Measurements from ENCODE around the gene CPT2.
"Not testable (repeated sequence)": the region's sequence is repeated elsewhere in the genome, so short reads cannot be mapped to it uniquely, and the experiment has no call there.

Gene CPT2

DNA sequence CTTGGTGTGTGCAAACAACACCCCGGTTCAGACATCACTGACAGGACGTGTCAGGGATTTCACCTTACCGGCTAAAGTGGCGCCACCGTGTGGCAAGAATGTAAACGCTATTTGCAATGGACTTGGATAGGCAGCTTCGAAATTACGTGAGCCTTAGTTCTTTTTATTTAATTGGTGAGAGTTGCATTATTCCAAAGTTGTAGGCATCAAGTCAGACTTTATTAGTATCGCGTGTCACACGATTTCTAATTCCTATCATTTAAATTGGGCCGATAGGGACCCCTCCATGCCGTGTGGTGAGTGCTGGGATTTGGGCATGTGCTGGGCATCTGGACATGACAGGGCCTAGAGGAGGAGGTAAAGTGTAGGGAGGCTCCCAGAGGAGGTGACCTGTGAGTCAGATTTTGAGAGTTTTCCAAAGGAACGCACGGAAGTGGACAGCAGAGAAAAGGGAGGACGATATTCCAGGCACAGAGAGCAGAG lies 14.5 kb upstream of the CPT2 start:
- DNase-seq (ENCODE audit: low spot score), result peak; percentile 85

DNA sequence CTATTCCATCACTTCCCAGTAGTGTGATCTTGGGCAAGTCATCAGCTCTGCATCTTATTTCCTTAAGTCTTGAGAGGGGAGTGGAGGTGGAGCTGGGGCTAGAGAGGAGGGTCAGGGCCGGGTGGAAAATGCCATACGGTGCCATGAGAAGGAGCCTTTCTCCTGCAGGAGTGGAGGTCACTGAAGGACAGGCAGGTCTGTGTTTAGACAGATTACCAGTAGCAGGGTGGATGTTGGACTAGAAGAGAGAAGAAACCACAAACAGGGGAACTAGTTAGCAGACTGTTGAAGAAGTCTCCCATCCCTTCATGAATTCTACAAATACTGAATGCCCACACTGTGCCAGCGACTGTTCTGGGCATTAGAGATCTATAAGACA lies 13.9 kb upstream of the CPT2 start:
- DNase-seq (ENCODE audit: low spot score), result no peak

- DNase-seq (ENCODE audit: low spot score), result no peak
Observed at GRCh38 chr1:53183095-53183990, 13.3 kb upstream of the CPT2 start.

DNA sequence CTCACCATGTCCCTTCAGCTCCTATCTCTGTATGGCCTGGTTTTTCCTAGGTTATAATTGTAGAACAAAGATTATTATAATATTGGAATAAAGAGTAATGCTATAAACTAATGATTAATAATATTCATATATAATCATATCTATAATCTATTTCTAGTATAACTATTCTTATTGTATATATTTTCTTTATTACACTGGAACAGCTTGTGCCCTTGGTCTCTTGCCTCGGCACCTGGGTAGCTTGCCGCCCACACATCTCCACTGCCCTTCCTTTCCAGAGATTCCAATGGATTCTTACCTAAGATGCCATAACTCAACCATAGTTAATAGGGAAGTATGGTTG lies 10.7 kb upstream of the CPT2 start:
- not testable (repeated sequence) for DNase-seq (ENCODE audit: low spot score)

- no peak for DNase-seq (ENCODE audit: low spot score)
Observed at GRCh38 chr1:53186533-53186932, 10.1 kb upstream of the CPT2 start.

DNA sequence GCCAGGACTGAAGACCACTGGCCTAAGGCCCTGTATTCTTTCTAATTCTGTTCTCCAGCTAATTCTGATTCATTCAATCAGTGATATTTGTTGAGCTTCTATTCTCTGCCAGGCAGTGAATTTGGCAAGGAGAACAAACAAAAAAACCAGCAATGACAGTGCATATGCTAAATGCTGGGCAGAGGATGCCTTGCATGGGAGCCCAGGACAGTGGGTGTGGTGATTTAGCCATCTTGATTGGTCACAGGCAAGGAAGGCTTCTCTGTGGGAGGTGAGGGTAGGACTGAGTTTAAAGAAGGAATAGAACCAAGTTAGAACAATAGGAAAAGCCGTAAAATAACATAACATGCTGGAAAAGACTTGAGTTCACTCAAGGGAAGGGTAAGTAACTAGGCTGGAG lies 9.2 kb upstream of the CPT2 start:
- no peak for DNase-seq (ENCODE audit: low spot score)

DNA sequence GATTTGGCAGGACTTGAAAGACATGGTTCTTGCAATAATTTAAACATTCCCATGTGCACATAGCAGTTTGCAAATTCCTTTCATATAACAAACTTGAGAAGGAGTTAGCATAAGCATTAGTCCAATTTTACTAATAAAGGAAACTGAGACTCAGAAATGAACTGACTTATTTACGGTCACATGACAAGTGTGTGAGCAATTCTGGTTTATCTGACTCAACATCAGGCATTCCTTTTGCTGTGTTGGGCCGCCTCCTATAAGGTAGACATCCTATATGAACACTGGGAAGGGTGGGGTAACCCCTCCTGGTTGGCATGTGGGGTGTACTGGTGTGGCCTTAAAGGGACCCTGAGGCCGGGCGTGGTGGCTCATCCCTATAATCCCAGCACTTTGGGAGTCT lies 8.5 kb upstream of the CPT2 start:
- no peak for DNase-seq (ENCODE audit: low spot score)

- no peak for DNase-seq (ENCODE audit: low spot score)
Observed at GRCh38 chr1:53189061-53189460, 7.6 kb upstream of the CPT2 start.

DNA sequence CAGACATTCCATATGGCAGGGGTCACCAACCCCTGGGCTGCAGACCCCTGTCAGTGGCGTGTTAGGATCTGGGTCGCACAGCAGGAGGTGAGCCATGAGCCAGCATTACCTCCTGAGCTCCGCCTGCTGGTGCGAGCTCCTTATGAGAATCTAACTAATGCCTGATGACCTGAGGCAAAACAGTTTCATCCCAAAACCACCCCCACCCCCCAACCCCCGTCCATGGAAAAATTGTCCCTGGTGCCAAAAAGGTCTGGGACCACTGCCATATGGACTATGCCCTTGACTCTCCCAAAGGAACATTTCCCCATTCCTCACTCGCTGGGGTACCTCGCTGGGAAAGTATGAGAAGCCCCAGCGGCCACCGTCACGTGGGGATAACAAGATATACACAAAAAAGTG lies 6.4 kb upstream of the CPT2 start:
- DNase-seq (ENCODE audit: low spot score), result no peak

DNA sequence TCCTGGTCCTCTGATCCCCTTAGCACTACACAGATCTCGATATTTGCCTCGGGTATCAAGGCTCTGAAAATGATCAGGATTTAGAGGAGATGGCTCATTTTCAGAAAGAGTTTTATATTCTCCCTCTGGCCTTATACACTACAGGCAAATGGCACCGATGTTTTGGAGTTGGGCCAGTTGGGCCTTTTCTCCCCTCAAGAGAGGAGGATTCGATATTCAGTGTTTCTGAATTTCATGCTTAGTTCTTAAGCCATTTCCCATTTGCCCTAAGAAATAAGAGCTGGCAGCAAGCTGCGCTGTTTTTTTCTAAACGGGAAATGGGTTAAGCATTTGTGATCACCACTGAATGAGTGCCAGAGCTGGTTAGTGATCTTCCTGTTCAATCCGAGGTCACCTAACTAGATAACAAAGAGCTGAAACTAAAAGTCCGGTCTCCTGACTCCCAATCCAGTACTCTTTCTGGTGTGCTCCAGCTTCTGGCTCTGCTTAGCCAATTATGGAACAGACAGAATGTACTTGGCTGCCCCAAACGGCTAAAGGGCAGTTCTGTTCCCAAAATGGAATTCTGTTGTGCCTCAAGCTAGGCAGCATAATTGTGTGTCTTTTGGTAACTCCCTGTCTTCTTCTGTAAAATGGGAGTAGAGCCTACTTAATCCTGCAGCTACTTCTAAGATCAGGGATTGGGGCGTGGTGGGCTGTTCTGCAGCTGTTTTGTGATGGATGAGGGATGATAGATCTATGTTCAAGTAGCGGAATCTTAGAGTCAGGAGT lies 1.2 kb upstream of the CPT2 start:
- DNase-seq (ENCODE audit: low spot score), result no peak

DNA sequence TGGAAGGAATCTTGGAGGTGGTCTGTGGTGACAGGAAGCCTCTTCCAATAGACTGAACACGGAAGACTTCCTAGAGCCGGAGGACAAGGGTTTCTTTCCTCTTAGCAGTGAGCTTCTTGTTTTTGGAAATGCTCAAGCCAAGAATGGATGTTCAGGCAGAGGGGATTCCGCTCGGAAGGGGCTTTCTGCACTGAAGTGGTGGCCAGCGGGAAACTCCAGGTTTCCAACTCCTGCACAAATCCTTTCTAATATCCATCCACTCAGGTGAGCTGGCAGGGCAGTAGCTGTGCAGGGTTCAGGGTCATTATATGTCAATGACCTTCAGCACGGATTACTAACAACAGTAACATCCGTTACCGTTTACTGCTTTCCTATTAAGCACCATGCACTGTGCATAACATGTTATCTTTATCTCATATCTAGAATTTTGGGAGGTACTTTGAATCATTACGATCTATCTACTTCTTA lies 573 bp upstream of the CPT2 start:
- peak; percentile 15 for DNase-seq (ENCODE audit: low spot score)

- DNase-seq (ENCODE audit: low spot score), result no peak
Observed at GRCh38 chr1:53197291-53198200, 922 bp downstream of the CPT2 start.

- no peak for DNase-seq (ENCODE audit: low spot score)
Observed at GRCh38 chr1:53198241-53198651, 1.6 kb downstream of the CPT2 start.

GRCh38 chr1:53203466-53203865 lies 6.8 kb downstream of the CPT2 start:
- DNase-seq (ENCODE audit: low spot score), result no peak

DNA sequence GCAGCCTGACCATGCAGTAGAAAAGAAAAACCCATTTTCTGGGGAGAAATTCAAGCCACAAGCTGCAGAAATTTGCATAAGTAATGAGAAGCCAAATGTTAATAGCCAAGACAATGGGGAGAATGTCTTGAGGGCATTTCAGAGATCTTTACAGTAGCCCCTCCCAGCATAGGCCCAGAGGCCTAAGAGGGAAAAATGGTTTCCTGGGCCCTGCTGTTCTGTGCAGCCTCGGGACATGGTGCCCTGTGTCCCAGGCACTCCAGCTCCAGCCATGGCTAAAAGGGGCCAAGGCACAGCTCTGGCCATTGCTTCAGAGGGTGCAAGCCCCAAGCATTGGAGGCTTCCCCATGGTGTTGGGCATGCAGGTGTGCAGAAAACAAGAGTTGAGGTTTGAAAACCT lies 8.9 kb downstream of the CPT2 start:
- DNase-seq (ENCODE audit: low spot score), result not testable (repeated sequence)

GRCh38 chr1:53206083-53206685 lies 9.6 kb downstream of the CPT2 start:
- DNase-seq (ENCODE audit: low spot score), result peak; percentile 16

DNA sequence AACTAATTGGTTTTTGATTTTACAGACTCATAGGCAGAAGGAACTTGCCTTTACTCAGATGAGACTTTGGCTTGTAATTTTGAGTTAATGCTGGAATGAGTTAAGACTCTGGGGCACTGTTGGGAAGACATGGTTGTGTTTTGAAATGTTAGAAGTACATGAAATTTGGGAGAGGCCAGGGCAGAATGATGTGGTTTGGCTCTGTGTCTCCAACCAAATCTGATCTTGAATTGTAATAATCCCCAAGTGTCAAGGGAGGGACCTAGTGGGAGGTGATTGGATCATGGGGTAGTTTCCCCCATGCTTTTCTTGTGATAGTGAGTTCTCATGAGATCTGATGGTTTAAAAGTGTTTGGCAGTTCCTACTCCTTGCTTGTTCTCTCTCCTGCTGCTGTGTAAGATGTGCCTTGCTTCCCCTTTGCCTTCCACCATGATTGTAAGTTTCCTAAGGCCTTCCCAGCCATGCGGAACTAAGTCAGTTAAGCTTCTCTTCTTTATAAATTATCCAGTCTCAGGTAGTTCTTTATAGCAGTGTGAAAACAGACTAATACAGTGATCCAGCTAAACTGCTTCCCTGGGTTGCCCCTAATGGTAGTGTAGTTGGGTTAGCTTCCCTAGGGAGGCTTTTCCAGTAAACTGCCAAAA lies 10.2 kb downstream of the CPT2 start:
- no peak for DNase-seq (ENCODE audit: low spot score)

GRCh38 chr1:53207726-53208125 lies 11.1 kb downstream of the CPT2 start:
- no peak for DNase-seq (ENCODE audit: low spot score)

- DNase-seq (ENCODE audit: low spot score), result no peak
Observed at GRCh38 chr1:53210352-53210751, 13.7 kb downstream of the CPT2 start.

DNA sequence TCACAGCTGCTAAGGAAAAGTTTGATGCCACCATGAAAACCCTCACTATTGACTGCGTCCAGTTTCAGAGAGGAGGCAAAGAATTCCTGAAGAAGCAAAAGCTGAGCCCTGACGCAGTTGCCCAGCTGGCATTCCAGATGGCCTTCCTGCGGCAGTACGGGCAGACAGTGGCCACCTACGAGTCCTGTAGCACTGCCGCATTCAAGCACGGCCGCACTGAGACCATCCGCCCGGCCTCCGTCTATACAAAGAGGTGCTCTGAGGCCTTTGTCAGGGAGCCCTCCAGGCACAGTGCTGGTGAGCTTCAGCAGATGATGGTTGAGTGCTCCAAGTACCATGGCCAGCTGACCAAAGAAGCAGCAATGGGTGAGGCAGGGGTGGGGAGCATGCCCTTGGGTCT lies 14.3 kb downstream of the CPT2 start:
- DNase-seq (ENCODE audit: low spot score), result no peak

- no peak for DNase-seq (ENCODE audit: low spot score)
Observed at GRCh38 chr1:53214376-53214940, 17.8 kb downstream of the CPT2 start.

Data from activated CD4-positive, alpha-beta T cell treated with anti-CD3 and anti-CD28 coated beads, Interleukin-2, Interleukin-4, amounts not matched to agents 100 ng/mL and 50 ng/mL, durations not matched to agents 16 hours and 8 hours (primary cell).